ENCODE data around the gene HSP90AB1. TPM values are rescaled to one million over a fixed set of nuclear protein-coding genes. Genes with fewer than 3 reads are reported as not detected.

The HSP90AB1 gene
- polyA plus RNA-seq, 2 of the 4 experiments (the other 2 are of a cell fraction): 1,136 to 1,155 TPM

GRCh38 chr6:44284121-44284520 lies 37.2 kb downstream of the HSP90AB1 start:
- Histone ChIP-seq H3K9me3 (no peaks in the 10 kb centered on the region), H3K4me3 (no peak overlapping the region), H3K4me2 (no peak overlapping the region), H3K4me1 (no peaks in the 10 kb centered on the region), H3K27ac (no peak overlapping the region)
- WGBS (ENCODE audit: missing lambda C conversion rate): 0% methylated on average over 2 of the region's 2 CpGs
- DNase-seq (ENCODE audit: low read depth in 1 of 2, low spot score in 1 of 2) (no peak), ATAC-seq (no peak), FAIRE-seq (no peak)
- no peak for TF ChIP-seq EHF (CRISPR knock-in tag; IDR thresholded peaks at IDR 0.05)
- no peak for TF ChIP-seq HES2 (IDR thresholded peaks at IDR 0.05)
- no peak for TF ChIP-seq CBX8 (IDR thresholded peaks at IDR 0.05)
- TF ChIP-seq TP53 (CRISPR knock-in tag; IDR thresholded peaks at IDR 0.05): no peak
- no peak for TF ChIP-seq ATOH8 (CRISPR knock-in tag; IDR thresholded peaks at IDR 0.05; ENCODE audit: low read depth)
- TF ChIP-seq RFX5 (IDR thresholded peaks at IDR 0.05): no peak
- no peak for TF ChIP-seq TFCP2L1 (CRISPR knock-in tag; IDR thresholded peaks at IDR 0.05)
- TF ChIP-seq GATA3 (IDR thresholded peaks at IDR 0.05; ENCODE audit: borderline replicate concordance): no peak
- TF ChIP-seq MAX (IDR thresholded peaks at IDR 0.05): no peak
- no peak for TF ChIP-seq ELK1 (IDR thresholded peaks at IDR 0.05; ENCODE audit: low read depth, low read length)
- TF ChIP-seq EHMT2 (IDR thresholded peaks at IDR 0.05; ENCODE audit: low read depth): no peak
- TF ChIP-seq NR3C1 (IDR thresholded peaks at IDR 0.05): no peak
- TF ChIP-seq JUNB (IDR thresholded peaks at IDR 0.05): no peak
- TF ChIP-seq HOXB13 (CRISPR knock-in tag; IDR thresholded peaks at IDR 0.05; ENCODE audit: low read depth): no peak
- no peak for TF ChIP-seq ZFP36 (IDR thresholded peaks at IDR 0.05; ENCODE audit: borderline replicate concordance, partially characterized antibody)
- no peak for TF ChIP-seq E2F6 (IDR thresholded peaks at IDR 0.05; ENCODE audit: borderline replicate concordance, low read depth)
- TF ChIP-seq HEYL (CRISPR knock-in tag; IDR thresholded peaks at IDR 0.05): no peak
- no peak for TF ChIP-seq NPAS2 (CRISPR knock-in tag; IDR thresholded peaks at IDR 0.05; ENCODE audit: borderline replicate concordance)
- TF ChIP-seq POLR2A (IDR thresholded peaks at IDR 0.05; ENCODE audit: low read length): no peak
- ChIA-PET CTCF (interaction anchor here (0.8 to 5.4 kb wide), 6 partner anchors 16 to 55 kb away, joined by 3 to 25 read pairs (median 6); partner anchors contain the start of gene AARS2), POLR2A (no interaction called here)

- Histone ChIP-seq H3K27ac (no peak overlapping the region), H3K4me2 (no peak overlapping the region), H3K9me3 (no peaks in the 10 kb centered on the region), H3K4me1 (no peaks in the 10 kb centered on the region), H3K4me3 (no peak overlapping the region)
- ChIA-PET CTCF (interaction anchor here (1.8 to 5.4 kb wide), 3 partner anchors 17 to 28 kb away, joined by 7 to 25 read pairs (median 7); partner anchors contain the start of gene AARS2), POLR2A (no interaction called here)
- 0% methylated on average over 4 of the region's 4 CpGs for WGBS (ENCODE audit: missing lambda C conversion rate)
- DNase-seq (ENCODE audit: low read depth in 1 of 2, low spot score in 1 of 2): no peak
- no peak for FAIRE-seq
- no peak for TF ChIP-seq RNF2 (IDR thresholded peaks at IDR 0.05; ENCODE audit: borderline replicate concordance, low read depth)
- ATAC-seq: no peak
Measured at GRCh38 chr6:44284867-44285266, 38.0 kb downstream of the HSP90AB1 start.

GRCh38 chr6:44285552-44286284 lies 38.8 kb downstream of the HSP90AB1 start:
- ATAC-seq (0 out of 6 replicates have a peak, but pooled peaks of 1 of the 2 experiments have one; percentile 42), DNase-seq (ENCODE audit: low read depth in 1 of 2, low spot score in 1 of 2) (no peak), FAIRE-seq (no peak)
- CTCF ChIA-PET: interaction anchor here (0.8 to 5.4 kb wide), 2 partner anchors 18 to 19 kb away, joined by 3 to 25 read pairs; no protein-coding TSS in a partner anchor
- POLR2A ChIA-PET: no interaction called here
- Histone ChIP-seq H3K4me3 (no peak overlapping the region), H3K4me1 (no peaks in the 10 kb centered on the region), H3K27ac (no peak overlapping the region), H3K9me3 (no peaks in the 10 kb centered on the region), H3K4me2 (no peak overlapping the region)
- TF ChIP-seq REST (IDR thresholded peaks at IDR 0.05): peak; percentile 84
- TF ChIP-seq RNF2 (IDR thresholded peaks at IDR 0.05; ENCODE audit: borderline replicate concordance, low read depth): no peak
- TF ChIP-seq GATA3 (IDR thresholded peaks at IDR 0.05; ENCODE audit: borderline replicate concordance): no peak
- WGBS (ENCODE audit: missing lambda C conversion rate): 44% methylated on average over 11 of the region's 25 CpGs

Data from A549 (cell line).